Left forelimb (tissue), 1 donor: ENCODE measurements around the gene ZNF784.

Source experiments
- DNase-seq: peaks from one replicate; pipeline ENCODE4 v3.0.0-alpha.2; 2018; ENCODE audit warnings: low spot score

ZNF784 gene

GRCh38 chr19:55656552-55656951, 32.2 kb upstream of the ZNF784 start:
- DNase-seq = no peak

- DNase-seq = no peak
These were observed 31.3 kb upstream of the ZNF784 start for GRCh38 chr19:55655648-55656040.

- DNase-seq = peak; percentile 99
These were observed 30.7 kb upstream of the ZNF784 start, which contains the start of gene U2AF2 for GRCh38 chr19:55654868-55655647. U2AF2 (plus strand) TSS chr19:55655035; CDS start chr19:55655105, 70 bp downstream.

- peak; percentile 99 for DNase-seq
These were observed 30.0 kb upstream of the ZNF784 start for GRCh38 chr19:55654323-55654867.

GRCh38 chr19:55653651-55654322, 29.4 kb upstream of the ZNF784 start:
- DNase-seq = peak; percentile 98

GRCh38 chr19:55652311-55653128, 28.2 kb upstream of the ZNF784 start:
- DNase-seq = no peak

GRCh38 chr19:55651236-55651635, 26.9 kb upstream of the ZNF784 start:
- no peak for DNase-seq

- DNase-seq = no peak
These were observed 26.4 kb upstream of the ZNF784 start for GRCh38 chr19:55650602-55651230.

- no peak for DNase-seq
These were observed 25.8 kb upstream of the ZNF784 start for GRCh38 chr19:55650126-55650557.

- DNase-seq = no peak
These were observed 25.1 kb upstream of the ZNF784 start for GRCh38 chr19:55649268-55650125.

GRCh38 chr19:55648585-55649267, 24.4 kb upstream of the ZNF784 start:
- DNase-seq = no peak

- DNase-seq = peak; percentile 92
These were observed 23.6 kb upstream of the ZNF784 start, which contains the start of gene CCDC106 for GRCh38 chr19:55647732-55648584. CCDC106 (plus strand) TSS chr19:55648212; CDS start chr19:55649047, 835 bp downstream.

GRCh38 chr19:55646889-55647731, 22.7 kb upstream of the ZNF784 start:
- DNase-seq = no peak

GRCh38 chr19:55645512-55645881, 21.1 kb upstream of the ZNF784 start:
- DNase-seq = no peak

- no peak for DNase-seq
These were observed 20.6 kb upstream of the ZNF784 start for GRCh38 chr19:55644842-55645511.

GRCh38 chr19:55644191-55644833, 19.9 kb upstream of the ZNF784 start:
- DNase-seq = no peak

GRCh38 chr19:55643887-55644176, 19.5 kb upstream of the ZNF784 start:
- no peak for DNase-seq
